GM13977 (cell line): ENCODE measurements around the gene NUP62.
A peak's percentile ranks its signal among the peaks of the same experiment; 100 is the strongest.

Source experiments
- DNase-seq: peaks from one replicate; pipeline ENCODE4 v3.0.0; 2012; ENCODE audit warnings: low spot score
- in situ Hi-C: fragments of 300-500 bp; cut with MboI; formaldehyde crosslinking; loops from one replicate; pipeline ENCODE4 v1.12.0; 2022; ENCODE audit warnings: low sequenced_read_pairs, low pct_unique_long_range_greater_than_20kb, mixed read lengths, inconsistent platforms; ENCODE audit not compliant: unreplicated experiment
- TF ChIP-seq, protein P1 (sequence below): IDR thresholded peaks from 2 replicates; pipeline ENCODE4 v1.5.1; 2012; ENCODE audit warnings: mild to moderate bottlenecking, control low read depth; ENCODE audit not compliant: insufficient read depth; ENCODE audit errors: extremely low read depth, missing control alignments

NUP62 gene

GRCh38 chr19:49876422-49877019 lies 52.8 kb downstream of the NUP62 start:
- in situ Hi-C loops: no loop called here
- DNase-seq: peak; percentile 88
- TF ChIP-seq, protein P1, sequence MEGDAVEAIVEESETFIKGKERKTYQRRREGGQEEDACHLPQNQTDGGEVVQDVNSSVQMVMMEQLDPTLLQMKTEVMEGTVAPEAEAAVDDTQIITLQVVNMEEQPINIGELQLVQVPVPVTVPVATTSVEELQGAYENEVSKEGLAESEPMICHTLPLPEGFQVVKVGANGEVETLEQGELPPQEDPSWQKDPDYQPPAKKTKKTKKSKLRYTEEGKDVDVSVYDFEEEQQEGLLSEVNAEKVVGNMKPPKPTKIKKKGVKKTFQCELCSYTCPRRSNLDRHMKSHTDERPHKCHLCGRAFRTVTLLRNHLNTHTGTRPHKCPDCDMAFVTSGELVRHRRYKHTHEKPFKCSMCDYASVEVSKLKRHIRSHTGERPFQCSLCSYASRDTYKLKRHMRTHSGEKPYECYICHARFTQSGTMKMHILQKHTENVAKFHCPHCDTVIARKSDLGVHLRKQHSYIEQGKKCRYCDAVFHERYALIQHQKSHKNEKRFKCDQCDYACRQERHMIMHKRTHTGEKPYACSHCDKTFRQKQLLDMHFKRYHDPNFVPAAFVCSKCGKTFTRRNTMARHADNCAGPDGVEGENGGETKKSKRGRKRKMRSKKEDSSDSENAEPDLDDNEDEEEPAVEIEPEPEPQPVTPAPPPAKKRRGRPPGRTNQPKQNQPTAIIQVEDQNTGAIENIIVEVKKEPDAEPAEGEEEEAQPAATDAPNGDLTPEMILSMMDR: no peak

- in situ Hi-C loops: no loop called here
- no peak for DNase-seq
- TF ChIP-seq, protein P1: no peak
Observed at GRCh38 chr19:49875857-49876421, 53.4 kb downstream of the NUP62 start.

GRCh38 chr19:49875177-49875576 lies 54.1 kb downstream of the NUP62 start:
- in situ Hi-C loops: no loop called here
- no peak for DNase-seq
- TF ChIP-seq, protein P1: no peak

DNA sequence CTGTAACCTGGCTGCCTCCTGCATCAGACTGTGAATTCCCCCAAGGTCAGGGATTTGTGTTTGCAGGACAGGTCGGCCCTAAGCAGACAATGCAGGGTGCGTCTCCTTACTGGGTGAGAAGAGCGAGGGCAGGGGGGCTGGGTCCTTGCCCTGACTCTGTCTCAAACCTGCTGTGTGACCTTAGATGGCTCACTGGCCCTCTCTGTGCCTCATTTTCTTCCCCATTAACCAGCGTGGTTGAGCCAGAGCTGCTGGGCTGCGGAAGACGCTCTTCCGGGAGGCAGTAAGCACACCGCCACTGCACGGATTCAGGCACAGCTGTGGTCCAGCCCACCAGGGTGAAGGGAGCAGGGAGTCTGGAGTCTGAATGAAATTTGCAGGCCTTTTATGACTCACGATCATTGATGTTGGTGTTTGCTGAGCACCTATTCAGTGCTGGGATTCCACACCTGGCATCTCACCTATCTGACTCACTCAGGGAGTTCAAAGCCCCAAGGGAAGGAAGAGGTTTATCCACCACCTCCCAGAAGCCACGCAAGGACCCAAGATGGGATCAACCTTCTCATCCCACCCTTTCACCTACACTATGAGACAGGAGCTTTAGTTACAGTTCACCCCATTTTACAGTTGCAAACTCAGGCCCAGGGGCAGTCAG lies 54.7 kb downstream of the NUP62 start:
- no peak for DNase-seq
- TF ChIP-seq, protein P1: no peak
- in situ Hi-C loops: no loop called here

DNA sequence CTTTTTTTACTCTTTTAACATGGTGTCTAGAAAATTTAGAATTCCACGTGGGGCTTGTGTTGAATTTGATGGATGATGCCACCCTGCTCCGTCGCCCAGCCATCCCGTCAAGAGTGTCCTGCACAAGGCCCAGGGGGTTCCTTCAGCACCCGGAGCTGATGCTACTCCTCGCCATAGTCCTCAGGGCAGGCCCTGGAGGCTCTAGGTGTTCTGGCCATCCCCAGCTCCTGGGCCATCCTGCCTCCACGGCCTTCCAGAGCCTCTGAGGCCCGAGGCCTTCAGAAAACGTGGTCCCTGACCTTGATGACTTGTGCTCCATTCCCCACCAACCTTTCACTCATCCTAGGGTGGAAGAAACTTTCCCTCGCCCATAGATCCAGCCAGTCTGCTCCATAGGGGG lies 55.5 kb downstream of the NUP62 start:
- no peak for DNase-seq
- TF ChIP-seq, protein P1: no peak
- in situ Hi-C loops: no loop called here

DNA sequence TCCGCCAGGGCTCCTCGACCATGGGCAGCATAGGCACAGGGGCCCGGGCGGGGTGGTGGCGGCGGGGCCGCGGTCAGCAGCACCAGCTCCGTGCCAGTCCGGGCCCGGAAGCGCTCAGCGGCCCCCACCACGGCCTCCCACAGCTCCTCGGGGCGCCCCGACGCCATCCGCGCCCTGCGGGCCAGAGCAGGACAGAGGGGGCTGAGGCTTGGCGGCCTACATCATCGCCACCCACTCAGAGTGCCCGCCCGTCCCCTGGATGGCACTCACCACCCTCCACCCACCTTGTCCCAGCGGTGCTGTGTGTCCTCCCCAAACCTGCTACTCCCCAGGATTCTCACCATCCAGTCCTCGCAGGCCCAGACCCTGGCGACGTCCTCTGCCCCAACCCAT lies 56.2 kb downstream of the NUP62 start:
- in situ Hi-C loops: no loop called here
- TF ChIP-seq, protein P1: no peak
- no peak for DNase-seq
